Measurements from ENCODE around the gene AFAP1L2. TPM values are rescaled to one million over a fixed set of nuclear protein-coding genes. Genes with fewer than 3 reads are reported as not detected.

The AFAP1L2 gene
- total RNA-seq, 2 experiments from 2014 or later: 2.3 to 8.6 TPM

- intact Hi-C loops (cut with micrococcal nuclease; ENCODE audit: unreplicated experiment): no loop called here
- H3K9me2 ChIP-seq (ENCODE audit: insufficient read depth, low read length): no peaks in the 10 kb centered on the region
- H3K9me3 ChIP-seq (ENCODE audit: low read length): no peaks in the 10 kb centered on the region
- no peak for DNase-seq (ENCODE audit: low spot score)
- no peaks in the 10 kb centered on the region for H3K79me2 ChIP-seq (ENCODE audit: insufficient read depth, low read depth, low read length)
- H4K20me1 ChIP-seq (ENCODE audit: insufficient read depth, low read length): no peaks in the 10 kb centered on the region
- no TSS peak for BruUV-seq (replicated peaks)
- H3K4me1 ChIP-seq (ENCODE audit: insufficient read depth, low read length, poor library complexity, severe bottlenecking): no peaks in the 10 kb centered on the region
- TF ChIP-seq, protein P1, sequence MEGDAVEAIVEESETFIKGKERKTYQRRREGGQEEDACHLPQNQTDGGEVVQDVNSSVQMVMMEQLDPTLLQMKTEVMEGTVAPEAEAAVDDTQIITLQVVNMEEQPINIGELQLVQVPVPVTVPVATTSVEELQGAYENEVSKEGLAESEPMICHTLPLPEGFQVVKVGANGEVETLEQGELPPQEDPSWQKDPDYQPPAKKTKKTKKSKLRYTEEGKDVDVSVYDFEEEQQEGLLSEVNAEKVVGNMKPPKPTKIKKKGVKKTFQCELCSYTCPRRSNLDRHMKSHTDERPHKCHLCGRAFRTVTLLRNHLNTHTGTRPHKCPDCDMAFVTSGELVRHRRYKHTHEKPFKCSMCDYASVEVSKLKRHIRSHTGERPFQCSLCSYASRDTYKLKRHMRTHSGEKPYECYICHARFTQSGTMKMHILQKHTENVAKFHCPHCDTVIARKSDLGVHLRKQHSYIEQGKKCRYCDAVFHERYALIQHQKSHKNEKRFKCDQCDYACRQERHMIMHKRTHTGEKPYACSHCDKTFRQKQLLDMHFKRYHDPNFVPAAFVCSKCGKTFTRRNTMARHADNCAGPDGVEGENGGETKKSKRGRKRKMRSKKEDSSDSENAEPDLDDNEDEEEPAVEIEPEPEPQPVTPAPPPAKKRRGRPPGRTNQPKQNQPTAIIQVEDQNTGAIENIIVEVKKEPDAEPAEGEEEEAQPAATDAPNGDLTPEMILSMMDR (conservative IDR thresholded peaks at IDR 0.05; ENCODE audit: low read length): no peak
- no peak for TF ChIP-seq EZH2phosphoT487 (IDR thresholded peaks at IDR 0.05; ENCODE audit: borderline replicate concordance, low read depth, low read length)
- H3K4me2 ChIP-seq (ENCODE audit: low read length): no peak overlapping the region
- H3K36me3 ChIP-seq (ENCODE audit: insufficient read depth, low read length): no peaks in the 10 kb centered on the region
- ChIA-PET CTCF (ENCODE audit: unreplicated experiment) (no interaction called here), POLR2A (interaction anchor here (0.6 kb wide), 1 partner anchor 429 kb away, joined by 4 read pairs; no protein-coding TSS in a partner anchor)
- no peak overlapping the region for H3K4me3 ChIP-seq (ENCODE audit: low read depth, low read length, poor library complexity, severe bottlenecking)
- no peak overlapping the region for H3K27ac ChIP-seq (ENCODE audit: low read depth, low read length, poor library complexity, severe bottlenecking)
- H2AFZ ChIP-seq (ENCODE audit: low read length): no peak overlapping the region
These were observed 84.7 kb downstream of the AFAP1L2 start for GRCh38 chr10:114319406-114320248.

- Histone ChIP-seq H3K36me3 (ENCODE audit: insufficient read depth, low read length) (no peaks in the 10 kb centered on the region), H3K27ac (ENCODE audit: low read depth, low read length, poor library complexity, severe bottlenecking) (no peak overlapping the region), H3K4me3 (ENCODE audit: low read depth, low read length, poor library complexity, severe bottlenecking) (no peak overlapping the region), H3K4me1 (ENCODE audit: insufficient read depth, low read length, poor library complexity, severe bottlenecking) (no peaks in the 10 kb centered on the region), H3K9me3 (ENCODE audit: low read length) (no peaks in the 10 kb centered on the region), H3K4me2 (ENCODE audit: low read length) (no peak overlapping the region), H4K20me1 (ENCODE audit: insufficient read depth, low read length) (no peaks in the 10 kb centered on the region), H3K9me2 (ENCODE audit: insufficient read depth, low read length) (no peaks in the 10 kb centered on the region), H2AFZ (ENCODE audit: low read length) (no peak overlapping the region), H3K79me2 (ENCODE audit: insufficient read depth, low read depth, low read length) (no peaks in the 10 kb centered on the region)
- no peak for DNase-seq (ENCODE audit: low spot score)
- TF ChIP-seq, protein P1 (conservative IDR thresholded peaks at IDR 0.05; ENCODE audit: low read length): no peak
- TF ChIP-seq EZH2phosphoT487 (IDR thresholded peaks at IDR 0.05; ENCODE audit: borderline replicate concordance, low read depth, low read length): no peak
- intact Hi-C loops (cut with micrococcal nuclease; ENCODE audit: unreplicated experiment): no loop called here
- ChIA-PET POLR2A (interaction anchor here (1.2 kb wide), 1 partner anchor 8 kb away, joined by 3 read pairs; no protein-coding TSS in a partner anchor), CTCF (ENCODE audit: unreplicated experiment) (interaction anchor here (1.0 kb wide), 1 partner anchor 13 kb away, joined by 3 read pairs; no protein-coding TSS in a partner anchor)
- no TSS peak for BruUV-seq (replicated peaks)
These were observed 87.6 kb downstream of the AFAP1L2 start for GRCh38 chr10:114316744-114317143.
